Parathyroid adenoma (tissue), 2 donors: Measurements from ENCODE around the gene TBC1D5.

ENCODE experiments used
- H2AFZ ChIP-seq: fragments of 300-600 bp; sonication (generic); one replicate; pipeline ENCODE4 v1.7.0; 2017; ENCODE audit warnings: antibody characterized with exemption, mild to moderate bottlenecking
- H3K27ac ChIP-seq: fragments of 300-600 bp; sonication (generic); one replicate; pipeline ENCODE4 v1.7.0; 2017
- H3K27me3 ChIP-seq: fragments of 300-600 bp; sonication (generic); one replicate; pipeline ENCODE4 v1.7.0; 2017; ENCODE audit warnings: low read length; ENCODE audit not compliant: control insufficient read depth, insufficient read depth
- H3K36me3 ChIP-seq: fragments of 300-600 bp; sonication (generic); one replicate; pipeline ENCODE4 v1.7.0; 2017; ENCODE audit warnings: low read length; ENCODE audit not compliant: control insufficient read depth, insufficient read depth
- H3K4me1 ChIP-seq: fragments of 300-600 bp; sonication (generic); one replicate; pipeline ENCODE4 v1.7.0; 2017; ENCODE audit warnings: control low read depth
- H3K4me2 ChIP-seq: fragments of 300-600 bp; sonication (generic); one replicate; pipeline ENCODE4 v1.7.0; 2017; ENCODE audit warnings: low read length
- H3K4me3 ChIP-seq: fragments of 300-600 bp; sonication (generic); one replicate; pipeline ENCODE4 v1.7.0; 2017; ENCODE audit warnings: low read depth, low read length
- H3K79me2 ChIP-seq: fragments of 300-600 bp; sonication (generic); one replicate; pipeline ENCODE4 v1.7.0; 2017; ENCODE audit warnings: control low read depth
- H3K9ac ChIP-seq: fragments of 300-600 bp; sonication (generic); one replicate; pipeline ENCODE4 v1.7.0; 2017; ENCODE audit warnings: mild to moderate bottlenecking
- H3K9me3 ChIP-seq: fragments of 300-600 bp; sonication (generic); one replicate; pipeline ENCODE4 v1.7.0; 2017; ENCODE audit warnings: low read length; ENCODE audit not compliant: control insufficient read depth
- CTCF ChIP-seq: fragments of 300-600 bp; sonication (generic); IDR thresholded peaks from one replicate; pipeline ENCODE4 v1.7.0; 2017; ENCODE audit warnings: antibody characterized with exemption, mild to moderate bottlenecking
- donor health status: primary hyperparathyroidism.

Gene TBC1D5

GRCh38 chr3:17143893-17144664 lies 598.4 kb downstream of the TBC1D5 start:
- no peak overlapping the region for H3K4me3 ChIP-seq
- H3K27me3 ChIP-seq, result no peaks in the 10 kb centered on the region
- no peak overlapping the region for H3K4me2 ChIP-seq
- H3K9me3 ChIP-seq, result no peaks in the 10 kb centered on the region
- H2AFZ ChIP-seq, result no peak overlapping the region
- H3K36me3 ChIP-seq, result no peaks in the 10 kb centered on the region
- no peaks in the 10 kb centered on the region for H3K4me1 ChIP-seq
- H3K27ac ChIP-seq, result no peak overlapping the region
- H3K9ac ChIP-seq, result no peak overlapping the region
- H3K79me2 ChIP-seq, result no peaks in the 10 kb centered on the region
- TF ChIP-seq CTCF, result no peak

- H3K27ac ChIP-seq, result no peak overlapping the region
- no peaks in the 10 kb centered on the region for H3K79me2 ChIP-seq
- H3K27me3 ChIP-seq, result no peaks in the 10 kb centered on the region
- H3K4me2 ChIP-seq, result no peak overlapping the region
- H3K36me3 ChIP-seq, result no peaks in the 10 kb centered on the region
- no peak overlapping the region for H2AFZ ChIP-seq
- H3K4me1 ChIP-seq, result no peaks in the 10 kb centered on the region
- H3K4me3 ChIP-seq, result no peak overlapping the region
- no peak for TF ChIP-seq CTCF
- no peaks in the 10 kb centered on the region for H3K9me3 ChIP-seq
- H3K9ac ChIP-seq, result no peak overlapping the region
Observed at GRCh38 chr3:17142516-17142915, 599.9 kb downstream of the TBC1D5 start.

GRCh38 chr3:17141699-17142098 lies 600.7 kb downstream of the TBC1D5 start:
- no peak overlapping the region for H3K4me2 ChIP-seq
- TF ChIP-seq CTCF, result no peak
- H3K27ac ChIP-seq, result no peak overlapping the region

GRCh38 chr3:17140670-17141505 lies 601.5 kb downstream of the TBC1D5 start:
- Histone ChIP-seq H3K4me1 (no peaks in the 10 kb centered on the region), H3K27ac (no peak overlapping the region), H3K36me3 (no peaks in the 10 kb centered on the region), H2AFZ (no peak overlapping the region), H3K9ac (no peak overlapping the region), H3K4me3 (no peak overlapping the region), H3K27me3 (no peaks in the 10 kb centered on the region), H3K4me2 (no peak overlapping the region), H3K79me2 (no peaks in the 10 kb centered on the region), H3K9me3 (no peaks in the 10 kb centered on the region)
- TF ChIP-seq CTCF, result no peak

More at GRCh38 chr3:17141699-17142098, 600.7 kb downstream of the TBC1D5 start:
- Histone ChIP-seq H3K4me3 (no peak overlapping the region), H3K9me3 (no peaks in the 10 kb centered on the region), H3K9ac (no peak overlapping the region), H3K4me1 (no peaks in the 10 kb centered on the region), H3K36me3 (no peaks in the 10 kb centered on the region), H3K27me3 (no peaks in the 10 kb centered on the region), H3K79me2 (no peaks in the 10 kb centered on the region), H2AFZ (no peak overlapping the region)
